PC-3 (cell line): ENCODE results near the gene HLCS. TPM values are rescaled to one million over a fixed set of nuclear protein-coding genes. Genes with fewer than 3 reads are reported as not detected.
A peak's percentile ranks its signal among the peaks of the same experiment; 100 is the strongest.
"Not testable (repeated sequence)": the region's sequence is repeated elsewhere in the genome, so short reads cannot be mapped to it uniquely, and the experiment has no call there.

Source experiments
- ATAC-seq: fragments of 200-7000 bp; cut with Tn5 transposase; 2 replicates; pipeline ENCODE4 v1.9.1; 2020; ENCODE audit warnings: mild to moderate bottlenecking, moderate library complexity
- BruUV-seq: library from RNA; stranded (reverse); fragments of 400-500 nt; replicated peaks from 2 replicates; lab custom pipeline; 2021; lab: Mats Ljungman, UMichigan
- CTCF ChIA-PET: fragments of 300-600 bp; sonication (Branson Sonifier 250); formaldehyde crosslinking; loops from one replicate; lab custom pipeline; 2022; ENCODE audit warnings: antibody characterized with exemption; lab: Charles Lee
- POLR2A ChIA-PET: fragments of 300-600 bp; sonication (Branson Sonifier 250); formaldehyde crosslinking; loops from one replicate; lab custom pipeline; 2022; ENCODE audit warnings: antibody characterized with exemption; ENCODE audit not compliant: unreplicated experiment; lab: Charles Lee
- DNase-seq: peaks from one replicate; pipeline ENCODE4 v3.0.0-alpha.2; 2015
- H2AFZ ChIP-seq: fragments of 300-600 bp; sonication (generic); 2 replicates; pipeline ENCODE4 v1.6.0; 2016; ENCODE audit warnings: antibody characterized with exemption, low read length
- H3F3A ChIP-seq: fragments of 300-600 bp; sonication (generic); one replicate; pipeline ENCODE4 v1.6.0; 2017; ENCODE audit warnings: antibody characterized with exemption, low read length, control low read depth, mild to moderate bottlenecking; ENCODE audit not compliant: unreplicated experiment
- H3K27ac ChIP-seq: fragments of 300-600 bp; sonication (generic); 2 replicates; pipeline ENCODE4 v1.5.1; 2016; ENCODE audit warnings: mild to moderate bottlenecking, low read length
- H3K27me3 ChIP-seq: fragments of 300-600 bp; sonication (generic); 2 replicates; pipeline ENCODE4 v1.6.1; 2016; ENCODE audit warnings: low read length, mixed read lengths
- H3K36me3 ChIP-seq: fragments of 300-600 bp; sonication (generic); 2 replicates; pipeline ENCODE4 v1.6.1; 2016; ENCODE audit warnings: low read depth, mixed run types, low read length, mixed read lengths
- H3K4me1 ChIP-seq: fragments of 300-600 bp; sonication (generic); 2 replicates; pipeline ENCODE4 v1.5.1; 2016; ENCODE audit warnings: low read length; ENCODE audit not compliant: insufficient read depth
- H3K4me2 ChIP-seq: fragments of 300-600 bp; sonication (generic); 2 replicates; pipeline ENCODE4 v1.6.0; 2016; ENCODE audit warnings: low read length
- H3K4me3 ChIP-seq: fragments of 300-600 bp; sonication (generic); 2 replicates; pipeline ENCODE4 v1.5.1; 2016; ENCODE audit warnings: mild to moderate bottlenecking, low read length, mixed read lengths
- H3K79me2 ChIP-seq: fragments of 300-600 bp; sonication (generic); 2 replicates; pipeline ENCODE4 v1.6.1; 2017; ENCODE audit warnings: low read length, mixed read lengths
- H3K9ac ChIP-seq: fragments of 300-600 bp; sonication (generic); 2 replicates; pipeline ENCODE4 v1.6.0; 2016; ENCODE audit warnings: mild to moderate bottlenecking, low read length
- H3K9me2 ChIP-seq: fragments of 300-600 bp; sonication (generic); replicated peaks from 2 replicates; pipeline ENCODE4 v1.6.1; 2016; ENCODE audit warnings: mixed run types, low read length, mixed read lengths
- H3K9me3 ChIP-seq: fragments of 300-600 bp; sonication (generic); 2 replicates; pipeline ENCODE4 v1.6.1; 2016; ENCODE audit warnings: low read length, mixed read lengths
- H4K20me1 ChIP-seq: fragments of 300-600 bp; sonication (generic); 2 replicates; pipeline ENCODE4 v1.6.1; 2016; ENCODE audit warnings: low read length, mixed read lengths
- CTCF ChIP-seq: fragments of 300-600 bp; sonication (generic); conservative IDR thresholded peaks from 2 replicates; pipeline ENCODE4 v1.5.1; 2017; ENCODE audit warnings: antibody characterized with exemption, low read depth, mild to moderate bottlenecking, low read length
- EZH2 ChIP-seq: fragments of 300-600 bp; sonication (generic); IDR thresholded peaks from one replicate; pipeline ENCODE4 v1.6.1; 2017; ENCODE audit warnings: antibody characterized with exemption, mild to moderate bottlenecking, low read length; ENCODE audit not compliant: unreplicated experiment
- EZH2phosphoT487 ChIP-seq: fragments of 300-600 bp; sonication (generic); IDR thresholded peaks from 2 replicates; pipeline ENCODE4 v1.6.1; 2018; ENCODE audit warnings: mild to moderate bottlenecking, antibody characterized with exemption, low read length, borderline replicate concordance
- intact Hi-C: fragments of 100-400 bp; cut with micrococcal nuclease; formaldehyde crosslinking; loops from 2 replicates; pipeline ENCODE4 v1.9.0; 2023
- total RNA-seq: library from RNA; depleted of rRNA; stranded (reverse); fragments of >200 nt; gene quantifications from 2 replicates; pipeline ENCODE4 v1.2.3, GENCODE V29; 2014

The HLCS gene
- total RNA-seq, 1 experiment from 2014 or later, result 44.1 TPM

DNA sequence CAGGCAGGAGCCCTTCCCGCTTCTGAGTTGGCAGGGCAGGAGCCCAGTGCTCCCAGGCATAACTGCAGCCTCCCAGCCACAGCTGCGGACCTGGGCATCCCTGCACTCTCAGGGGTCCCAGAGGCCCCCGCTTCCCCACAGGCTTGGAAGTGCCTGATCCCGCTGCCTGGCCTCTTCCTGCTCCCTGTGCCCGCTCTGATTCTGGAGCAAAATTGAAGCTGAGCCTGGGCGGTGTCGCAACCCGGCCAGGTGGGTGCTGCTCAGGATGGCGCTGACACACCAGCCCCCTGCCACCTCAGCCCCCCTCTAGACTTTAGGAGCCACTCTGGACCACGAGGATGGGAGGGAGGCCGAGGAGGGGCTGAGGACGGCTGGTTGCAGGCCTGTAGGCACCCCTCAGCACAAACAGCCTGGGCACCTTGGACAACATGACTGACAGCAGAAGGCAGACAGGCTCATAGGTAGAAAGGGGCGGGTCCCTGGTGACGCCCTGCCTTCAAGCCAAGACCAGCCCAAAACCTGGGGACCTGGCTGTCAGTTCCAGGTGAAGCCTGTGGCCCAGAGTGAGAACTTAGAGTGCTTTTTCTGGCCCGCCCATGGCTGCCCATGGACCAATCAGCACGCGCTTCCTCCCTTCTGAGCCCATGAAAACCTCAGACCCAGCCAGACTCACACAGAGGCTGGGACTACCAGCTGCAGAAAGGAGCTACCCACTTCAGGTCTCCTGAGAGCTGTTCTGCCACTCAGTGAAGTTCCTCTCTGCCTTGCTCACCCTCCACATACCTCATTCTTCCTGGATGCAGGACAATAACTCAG lies 7.2 kb downstream of the HLCS start:
- ATAC-seq, result peak; percentile 37; the same call in 1 of the 2 replicates
- DNase-seq, result no peak
- no peak overlapping the region for H3K4me2 ChIP-seq
- no peaks in the 10 kb centered on the region for H4K20me1 ChIP-seq
- H3K9ac ChIP-seq, result no peak overlapping the region
- BruUV-seq, result no TSS peak
- H3K9me2 ChIP-seq, result no peaks in the 10 kb centered on the region
- intact Hi-C loops, result no loop called here
- H3K9me3 ChIP-seq, result no peaks in the 10 kb centered on the region
- H3K27me3 ChIP-seq, result no peaks in the 10 kb centered on the region
- no peak overlapping the region for H3K27ac ChIP-seq
- ChIA-PET CTCF (no interaction called here), POLR2A (no interaction called here)
- no peak overlapping the region for H3K4me3 ChIP-seq
- H3K79me2 ChIP-seq, result peaks cover 8% of the 10 kb centered on the region
- no peaks in the 10 kb centered on the region for H3K4me1 ChIP-seq
- TF ChIP-seq EZH2, result no peak
- no peak for TF ChIP-seq CTCF
- TF ChIP-seq EZH2phosphoT487, result no peak
- H2AFZ ChIP-seq, result no peak overlapping the region
- no peaks in the 10 kb centered on the region for H3F3A ChIP-seq
- peaks cover 17% of the 10 kb centered on the region; the same call in 1 of the 2 replicates for H3K36me3 ChIP-seq

- no peaks in the 10 kb centered on the region for H3K9me2 ChIP-seq
- no TSS peak for BruUV-seq
- ATAC-seq (no peak), DNase-seq (no peak)
- TF ChIP-seq CTCF, result no peak
- TF ChIP-seq EZH2, result no peak
- no peak for TF ChIP-seq EZH2phosphoT487
- H4K20me1 ChIP-seq, result no peaks in the 10 kb centered on the region
- intact Hi-C loops, result no loop called here
- no peaks in the 10 kb centered on the region for H3K9me3 ChIP-seq
- no peak overlapping the region for H3K27ac ChIP-seq
- peaks cover 12% of the 10 kb centered on the region; the same call in 1 of the 2 replicates for H3K36me3 ChIP-seq
- no peaks in the 10 kb centered on the region for H3K27me3 ChIP-seq
- no peak overlapping the region for H3K4me2 ChIP-seq
- no peaks in the 10 kb centered on the region for H3K79me2 ChIP-seq
- no peaks in the 10 kb centered on the region for H3K4me1 ChIP-seq
- ChIA-PET POLR2A (no interaction called here), CTCF (no interaction called here)
- H2AFZ ChIP-seq, result no peak overlapping the region
- no peaks in the 10 kb centered on the region for H3F3A ChIP-seq
- H3K9ac ChIP-seq, result no peak overlapping the region
- H3K4me3 ChIP-seq, result no peak overlapping the region
Measured at GRCh38 chr21:36955783-36956182, 10.7 kb downstream of the HLCS start.

DNA sequence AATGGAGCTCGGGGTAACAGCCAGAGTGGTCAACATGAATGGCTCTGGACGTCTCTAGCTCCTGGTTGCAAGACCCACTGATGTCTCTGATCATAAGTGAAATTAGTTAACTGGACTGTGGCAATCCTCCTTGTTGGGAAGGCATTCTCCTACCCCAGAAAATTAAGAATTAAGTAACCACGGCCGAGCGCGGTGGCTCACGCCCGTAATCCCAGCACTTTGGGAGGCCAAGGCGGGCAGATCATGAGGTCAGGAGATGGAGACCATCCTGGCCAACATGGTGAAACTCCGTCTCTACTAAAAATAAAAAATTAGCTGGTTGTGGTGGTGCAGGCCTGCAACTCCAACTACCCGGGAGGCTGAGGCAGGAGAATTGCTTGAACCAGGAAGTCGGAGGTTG lies 14.1 kb downstream of the HLCS start:
- H3K4me1 ChIP-seq, H3K9me2 ChIP-seq, BruUV-seq, H3K9me3 ChIP-seq, intact Hi-C loops, H3K9ac ChIP-seq, H3K79me2 ChIP-seq, CTCF ChIA-PET, ATAC-seq, H3K4me2 ChIP-seq, H3K27me3 ChIP-seq, H3K4me3 ChIP-seq, H2AFZ ChIP-seq, H4K20me1 ChIP-seq, DNase-seq, H3F3A ChIP-seq, H3K27ac ChIP-seq, POLR2A ChIA-PET: not testable (repeated sequence)
- H3K36me3 ChIP-seq, result peaks cover 15% of the 10 kb centered on the region; the same call in 1 of the 2 replicates
